Stimulated activated CD4-positive, alpha-beta T cell treated with anti-CD3 and anti-CD28 coated beads, TNF-alpha, amount 100 ng/mL, for 24 hours (primary cell): Measurements from ENCODE around the gene FTL.
"Not testable (repeated sequence)": the region's sequence is repeated elsewhere in the genome, so short reads cannot be mapped to it uniquely, and the experiment has no call there.

ENCODE experiments used
- DNase-seq, 3 experiments: peaks; one replicate each; pipeline ENCODE4 v3.0.0-alpha.2; 2020; ENCODE audit warnings: low read depth in 3 of 3

FTL gene

GRCh38 chr19:48965040-48965805 is at the start of gene FTL:
Gene FTL, plus strand, starts transcription at chr19:48965309. Its CDS starts 199 bp downstream, at chr19:48965508.
- peak; percentile 78 to 92 (median 83) for DNase-seq

- no peak for DNase-seq
Observed at GRCh38 chr19:48915757-48916156, 49.4 kb upstream of the FTL start.

- DNase-seq: no peak
Observed at GRCh38 chr19:48918071-48918470, 47.0 kb upstream of the FTL start.

GRCh38 chr19:48918801-48919247 is 46.3 kb upstream of the FTL start:
- DNase-seq: no peak

- DNase-seq: not testable (repeated sequence)
Observed at GRCh38 chr19:48919271-48919670, 45.8 kb upstream of the FTL start.

- DNase-seq: no peak
Observed at GRCh38 chr19:48920949-48921348, 44.2 kb upstream of the FTL start.

GRCh38 chr19:48921721-48922500 is 43.2 kb upstream of the FTL start:
- no peak for DNase-seq

GRCh38 chr19:48922548-48923490 is 42.3 kb upstream of the FTL start:
- no peak for DNase-seq

- no peak for DNase-seq
Observed at GRCh38 chr19:48925240-48925843, 39.8 kb upstream of the FTL start.

- not testable (repeated sequence) for DNase-seq
Observed at GRCh38 chr19:48925890-48926289, 39.2 kb upstream of the FTL start.

- peak in 1 of 3 experiments; percentile 34 for DNase-seq
Observed at GRCh38 chr19:48926909-48927308, 38.2 kb upstream of the FTL start.

- DNase-seq: not testable (repeated sequence)
Observed at GRCh38 chr19:48927692-48928091, 37.4 kb upstream of the FTL start.

- DNase-seq: no peak
Observed at GRCh38 chr19:48928164-48929025, 36.7 kb upstream of the FTL start.

GRCh38 chr19:48933382-48933932 is 31.7 kb upstream of the FTL start, which contains the start of gene DHDH:
Gene DHDH, plus strand, starts transcription at chr19:48933699. Its CDS starts 23 bp downstream, at chr19:48933722.
- DNase-seq: peak; percentile 52 to 78 (median 56)

- DNase-seq: no peak
Observed at GRCh38 chr19:48934837-48935236, 30.3 kb upstream of the FTL start.

- DNase-seq: no peak
Observed at GRCh38 chr19:48935864-48936263, 29.2 kb upstream of the FTL start.

- DNase-seq: no peak
Observed at GRCh38 chr19:48938256-48938655, 26.9 kb upstream of the FTL start.

GRCh38 chr19:48940902-48941301 is 24.2 kb upstream of the FTL start:
- DNase-seq: no peak

GRCh38 chr19:48943081-48943480 is 22.0 kb upstream of the FTL start:
- no peak for DNase-seq

GRCh38 chr19:48945415-48945814 is 19.7 kb upstream of the FTL start:
- no peak for DNase-seq
